ENCODE results near the gene PAIP2B.

DNA sequence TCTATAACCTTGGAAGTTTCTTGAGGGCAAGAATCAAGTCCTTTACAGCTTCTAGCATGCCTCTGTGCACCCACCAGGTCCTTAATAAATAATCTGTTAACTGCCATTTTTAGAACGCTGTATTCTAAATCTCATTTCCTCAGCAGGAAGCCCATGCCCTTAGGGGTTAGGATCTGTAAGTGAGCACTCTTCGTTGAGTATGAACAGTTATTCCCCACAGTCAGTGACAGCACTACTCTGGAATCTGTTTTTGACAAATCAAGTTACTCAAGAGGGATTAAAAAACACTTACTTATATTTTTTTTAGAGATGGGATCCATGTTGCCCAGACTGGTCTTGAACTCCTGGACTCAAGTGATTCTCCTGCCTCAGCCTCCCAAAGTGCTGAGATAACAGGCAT is 14.6 kb downstream of the PAIP2B start:
- TF ChIP-seq CTCF (tag by site-specific recombination; IDR thresholded peaks at IDR 0.05): no peak
- TF ChIP-seq ZNF148 (tag by site-specific recombination; IDR thresholded peaks at IDR 0.05; ENCODE audit: borderline replicate concordance): no peak
- no peak for TF ChIP-seq ZNF830 (tag by site-specific recombination; IDR thresholded peaks at IDR 0.05; ENCODE audit: low read depth)
- TF ChIP-seq ZBTB44 (tag by site-specific recombination; IDR thresholded peaks at IDR 0.05): no peak
- TF ChIP-seq, protein P1, sequence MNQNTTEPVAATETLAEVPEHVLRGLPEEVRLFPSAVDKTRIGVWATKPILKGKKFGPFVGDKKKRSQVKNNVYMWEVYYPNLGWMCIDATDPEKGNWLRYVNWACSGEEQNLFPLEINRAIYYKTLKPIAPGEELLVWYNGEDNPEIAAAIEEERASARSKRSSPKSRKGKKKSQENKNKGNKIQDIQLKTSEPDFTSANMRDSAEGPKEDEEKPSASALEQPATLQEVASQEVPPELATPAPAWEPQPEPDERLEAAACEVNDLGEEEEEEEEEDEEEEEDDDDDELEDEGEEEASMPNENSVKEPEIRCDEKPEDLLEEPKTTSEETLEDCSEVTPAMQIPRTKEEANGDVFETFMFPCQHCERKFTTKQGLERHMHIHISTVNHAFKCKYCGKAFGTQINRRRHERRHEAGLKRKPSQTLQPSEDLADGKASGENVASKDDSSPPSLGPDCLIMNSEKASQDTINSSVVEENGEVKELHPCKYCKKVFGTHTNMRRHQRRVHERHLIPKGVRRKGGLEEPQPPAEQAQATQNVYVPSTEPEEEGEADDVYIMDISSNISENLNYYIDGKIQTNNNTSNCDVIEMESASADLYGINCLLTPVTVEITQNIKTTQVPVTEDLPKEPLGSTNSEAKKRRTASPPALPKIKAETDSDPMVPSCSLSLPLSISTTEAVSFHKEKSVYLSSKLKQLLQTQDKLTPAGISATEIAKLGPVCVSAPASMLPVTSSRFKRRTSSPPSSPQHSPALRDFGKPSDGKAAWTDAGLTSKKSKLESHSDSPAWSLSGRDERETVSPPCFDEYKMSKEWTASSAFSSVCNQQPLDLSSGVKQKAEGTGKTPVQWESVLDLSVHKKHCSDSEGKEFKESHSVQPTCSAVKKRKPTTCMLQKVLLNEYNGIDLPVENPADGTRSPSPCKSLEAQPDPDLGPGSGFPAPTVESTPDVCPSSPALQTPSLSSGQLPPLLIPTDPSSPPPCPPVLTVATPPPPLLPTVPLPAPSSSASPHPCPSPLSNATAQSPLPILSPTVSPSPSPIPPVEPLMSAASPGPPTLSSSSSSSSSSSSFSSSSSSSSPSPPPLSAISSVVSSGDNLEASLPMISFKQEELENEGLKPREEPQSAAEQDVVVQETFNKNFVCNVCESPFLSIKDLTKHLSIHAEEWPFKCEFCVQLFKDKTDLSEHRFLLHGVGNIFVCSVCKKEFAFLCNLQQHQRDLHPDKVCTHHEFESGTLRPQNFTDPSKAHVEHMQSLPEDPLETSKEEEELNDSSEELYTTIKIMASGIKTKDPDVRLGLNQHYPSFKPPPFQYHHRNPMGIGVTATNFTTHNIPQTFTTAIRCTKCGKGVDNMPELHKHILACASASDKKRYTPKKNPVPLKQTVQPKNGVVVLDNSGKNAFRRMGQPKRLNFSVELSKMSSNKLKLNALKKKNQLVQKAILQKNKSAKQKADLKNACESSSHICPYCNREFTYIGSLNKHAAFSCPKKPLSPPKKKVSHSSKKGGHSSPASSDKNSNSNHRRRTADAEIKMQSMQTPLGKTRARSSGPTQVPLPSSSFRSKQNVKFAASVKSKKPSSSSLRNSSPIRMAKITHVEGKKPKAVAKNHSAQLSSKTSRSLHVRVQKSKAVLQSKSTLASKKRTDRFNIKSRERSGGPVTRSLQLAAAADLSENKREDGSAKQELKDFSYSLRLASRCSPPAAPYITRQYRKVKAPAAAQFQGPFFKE (tag by site-specific recombination; IDR thresholded peaks at IDR 0.05; ENCODE audit: borderline replicate concordance): no peak
- no peak for TF ChIP-seq ZNF394 (tag by site-specific recombination; IDR thresholded peaks at IDR 0.05; ENCODE audit: borderline replicate concordance)
- no peak for TF ChIP-seq ZNF677 (tag by site-specific recombination; IDR thresholded peaks at IDR 0.05)
- TF ChIP-seq MEIS1 (CRISPR knock-in tag; IDR thresholded peaks at IDR 0.05; ENCODE audit: borderline replicate concordance): no peak
- TF ChIP-seq ZNF549 (tag by site-specific recombination; IDR thresholded peaks at IDR 0.05): no peak
- no peak for TF ChIP-seq ZNF292 (tag by site-specific recombination; IDR thresholded peaks at IDR 0.05; ENCODE audit: borderline replicate concordance, low read depth)
- no peak for TF ChIP-seq ZNF174 (tag by site-specific recombination; IDR thresholded peaks at IDR 0.05)
- no peak for TF ChIP-seq ZBTB8A (tag by site-specific recombination; IDR thresholded peaks at IDR 0.05)
- TF ChIP-seq BCL11B (tag by site-specific recombination; IDR thresholded peaks at IDR 0.05; ENCODE audit: low read depth): no peak

Data from HEK293 (cell line).